A549 (cell line): ENCODE results near the gene P4HA3. TPM values are rescaled to one million over a fixed set of nuclear protein-coding genes. Genes with fewer than 3 reads are reported as not detected.

Source experiments
- ATAC-seq, 2 experiments: fragments of 200-7000 bp in 1 of 2; fragments of >200 bp in 1 of 2; cut with Nextera tagmentation in 1 of 2; cut with Tn5 transposase in 1 of 2; 3 replicates each; pipeline versions ENCODE4 v1.8.0 to v1.9.1; 2018 to 2020; ENCODE audit warnings: mild to moderate bottlenecking in 1 of 2, moderate library complexity in 1 of 2
- CTCF ChIA-PET: fragments of 300-600 bp; sonication (Branson Sonifier 250); formaldehyde crosslinking; extraction: SDS; loops from one replicate; lab custom pipeline; 2021; ENCODE audit warnings: antibody characterized with exemption, inconsistent platforms; lab: Yijun Ruan, JAX
- POLR2A ChIA-PET: fragments of 350-600 bp; formaldehyde crosslinking; extraction: SDS; loops from one replicate; lab custom pipeline; 2021; ENCODE audit warnings: antibody characterized with exemption, inconsistent platforms; lab: Yijun Ruan, JAX
- DNase-seq, 2 experiments: peaks; one replicate each; pipeline versions ENCODE4 v3.0.0 to v3.0.0-alpha.2; 2011 to 2016; ENCODE audit warnings: low read depth in 1 of 2, low spot score in 1 of 2
- FAIRE-seq: peaks from 2 replicates; lab custom pipeline; 2011; peaks lifted over from hg19 to GRCh38; lab: Jason Lieb, UNC
- H3K27ac ChIP-seq, 2 experiments: fragments of >200 bp; sonication (Bioruptor Twin); formaldehyde crosslinking; 3 replicates each; pipeline ENCODE4 v1.5.1; 2016 to 2017
- H3K4me1 ChIP-seq: fragments of >200 bp; sonication (Bioruptor Twin); formaldehyde crosslinking; 3 replicates; pipeline ENCODE4 v1.6.1; 2016
- H3K4me2 ChIP-seq: fragments of >200 bp; sonication (Bioruptor Twin); formaldehyde crosslinking; 3 replicates; pipeline ENCODE4 v1.6.1; 2016
- H3K4me3 ChIP-seq: fragments of >200 bp; sonication (Bioruptor Twin); formaldehyde crosslinking; 3 replicates; pipeline ENCODE4 v1.5.1; 2016
- H3K9me3 ChIP-seq: fragments of >200 bp; sonication (Bioruptor Twin); formaldehyde crosslinking; 3 replicates; pipeline ENCODE4 v1.6.1; 2016
- CHD2 ChIP-seq: fragments of 150-350 bp; IDR thresholded peaks from 2 replicates; pipeline ENCODE4 v1.6.1; 2014; ENCODE audit warnings: low read length; ENCODE audit not compliant: partially characterized antibody
- CHD4 ChIP-seq: fragments of 200-600 bp; sonication (generic); IDR thresholded peaks from 2 replicates; pipeline ENCODE4 v1.6.1; 2016; ENCODE audit warnings: antibody characterized with exemption, mild to moderate bottlenecking, borderline replicate concordance
- EHF ChIP-seq: fragments of 250-450 bp; sonication (Bioruptor Pico); IDR thresholded peaks from 2 replicates; pipeline ENCODE4 v1.5.0; 2020; ENCODE audit warnings: mild to moderate bottlenecking
- ESRRA ChIP-seq: fragments of 150-350 bp; IDR thresholded peaks from 2 replicates; pipeline ENCODE4 v1.6.1; 2014; ENCODE audit warnings: mild to moderate bottlenecking, low read length, borderline replicate concordance
- FOSB ChIP-seq: fragments of 250-450 bp; sonication (Bioruptor Pico); IDR thresholded peaks from 2 replicates; pipeline ENCODE4 v1.5.0; 2020; ENCODE audit warnings: mild to moderate bottlenecking, moderate library complexity
- FOSL2 ChIP-seq, 2 experiments: fragments of 450-650 bp in 1 of 2; fragments of >200 bp in 1 of 2; sonication (Bioruptor Twin) in 1 of 2; formaldehyde crosslinking; IDR thresholded peaks; 2 replicates each; pipeline versions ENCODE4 v1.5.0 to v1.6.1; 2016 to 2020; ENCODE audit warnings: mild to moderate bottlenecking in 1 of 2, moderate library complexity in 1 of 2
- HDAC2 ChIP-seq: fragments of 200-600 bp; sonication (generic); IDR thresholded peaks from 2 replicates; pipeline ENCODE4 v1.6.1; 2016
- HOXA7 ChIP-seq: fragments of 250-450 bp; sonication (Bioruptor Pico); IDR thresholded peaks from 2 replicates; pipeline ENCODE4 v1.5.0; 2020; ENCODE audit warnings: mild to moderate bottlenecking, moderate library complexity
- HOXB13 ChIP-seq: fragments of 250-450 bp; sonication (Bioruptor Pico); IDR thresholded peaks from 2 replicates; pipeline ENCODE4 v1.5.0; 2020; ENCODE audit warnings: low read depth, mild to moderate bottlenecking, moderate library complexity
- JUNB ChIP-seq: fragments of >200 bp; sonication (Bioruptor Twin); formaldehyde crosslinking; IDR thresholded peaks from 2 replicates; pipeline ENCODE4 v1.6.1; 2016
- KDM1A ChIP-seq: fragments of 200-600 bp; sonication (generic); IDR thresholded peaks from 2 replicates; pipeline ENCODE4 v1.6.1; 2016; ENCODE audit warnings: low read depth, mild to moderate bottlenecking
- MAZ ChIP-seq: fragments of 150-350 bp; IDR thresholded peaks from 2 replicates; pipeline ENCODE4 v1.6.1; 2014; ENCODE audit warnings: antibody characterized with exemption, low read depth, low read length, borderline replicate concordance
- NR3C1 ChIP-seq: fragments of >200 bp; sonication (Bioruptor Twin); formaldehyde crosslinking; IDR thresholded peaks from 3 replicates; pipeline ENCODE4 v1.6.1; 2017
- POLR2AphosphoS2 ChIP-seq: conservative IDR thresholded peaks from 2 replicates; pipeline ENCODE4 v1.6.1; 2012; ENCODE audit warnings: low read length, improper control_type of control experiment, inconsistent platforms
- RCOR1 ChIP-seq: fragments of 150-350 bp; IDR thresholded peaks from 2 replicates; pipeline ENCODE4 v1.6.1; 2014; ENCODE audit warnings: antibody characterized with exemption, low read length, low read depth
- REST ChIP-seq: fragments of 200-600 bp; sonication (generic); IDR thresholded peaks from 2 replicates; pipeline ENCODE4 v1.6.1; 2016; ENCODE audit warnings: antibody characterized with exemption, mild to moderate bottlenecking, moderate library complexity
- RFX5 ChIP-seq: fragments of 450-650 bp; IDR thresholded peaks from 2 replicates; pipeline ENCODE4 v1.7.1; 2014; ENCODE audit warnings: antibody characterized with exemption, mild to moderate bottlenecking, moderate library complexity
- ZFP36 ChIP-seq: fragments of 450-650 bp; IDR thresholded peaks from 2 replicates; pipeline ENCODE4 v1.6.1; 2014; ENCODE audit warnings: borderline replicate concordance; ENCODE audit not compliant: partially characterized antibody
- WGBS: methylation state at CpG from one replicate; pipeline ENCODE4 v1.1.6; 2017; ENCODE audit errors: missing lambda C conversion rate; 5-methylcytosine and 5-hydroxymethylcytosine counted together
- polyA plus RNA-seq, 4 experiments: library from polyadenylated mRNA; depleted of rRNA in 3 of 4; stranded (reverse); fragments of >200 nt; fragmentation: RNase III in 1 of 4; extraction: RNeasy Plus Mini Kit Qiagen cat#74134 plus additional on column Dnase treatment in 1 of 4; gene quantifications; 2 replicates in 3 of 4; 3 replicates in 1 of 4; pipeline ENCODE4 v1.2.3, GENCODE V29; 2011 to 2017
- TF ChIP-seq, protein P1 (sequence below): fragments of >200 bp; sonication (Bioruptor Twin); formaldehyde crosslinking; IDR thresholded peaks from 3 replicates; pipeline ENCODE4 v1.6.1; 2016

P4HA3 gene
- polyA plus RNA-seq, 2 of the 4 experiments (the other 2 are of a cell fraction), result 48.1 to 50.4 TPM

DNA sequence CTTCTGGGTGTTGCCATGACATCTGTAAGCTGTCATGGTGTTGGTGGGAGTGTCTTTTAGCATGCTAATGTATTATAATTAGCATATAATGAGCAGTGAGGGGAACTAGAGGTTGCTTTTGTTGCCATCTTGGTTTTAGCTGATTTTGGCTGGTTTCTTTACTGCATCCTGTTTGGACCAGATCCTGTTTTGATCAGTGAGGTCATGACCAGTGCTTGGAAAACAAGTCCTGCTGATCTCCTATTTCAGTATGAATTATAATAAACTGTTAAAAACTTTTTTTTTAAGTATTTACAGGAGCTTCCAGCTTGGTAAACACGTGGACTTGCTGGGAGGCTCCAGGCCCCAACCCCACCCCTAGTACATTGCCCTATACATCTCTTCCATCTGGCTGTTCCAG lies 30.5 kb upstream of the P4HA3 start (continued):
- TF ChIP-seq KDM1A, result no peak
- TF ChIP-seq NR3C1, result no peak
- no peak for TF ChIP-seq HDAC2
- TF ChIP-seq JUNB, result no peak
- TF ChIP-seq FOSL2 (IDR thresholded peaks at IDR 0.05), result no peak
- no peak for TF ChIP-seq FOSL2 (CRISPR knock-in tag; IDR thresholded peaks at IDR 0.05)

DNA sequence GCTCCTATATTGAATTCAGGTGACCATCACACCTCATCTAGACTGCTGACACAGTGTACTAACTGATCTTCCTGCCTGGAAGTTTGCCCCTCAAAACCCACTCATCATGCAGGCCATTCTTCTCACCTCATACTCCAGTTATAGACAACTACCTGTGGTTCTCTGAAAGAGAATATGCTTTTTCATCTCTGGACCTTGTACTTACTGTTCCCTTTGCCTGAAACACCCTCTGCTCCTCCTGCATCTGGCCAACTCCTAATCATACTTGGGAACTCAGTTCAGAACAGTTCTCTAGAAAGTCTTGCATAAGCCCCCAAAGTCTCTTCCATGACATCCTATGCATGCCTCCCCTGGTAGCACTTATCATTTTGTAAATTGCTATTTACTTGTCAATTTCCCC lies 28.2 kb upstream of the P4HA3 start:
- Histone ChIP-seq H3K4me2 (no peak overlapping the region), H3K27ac (no peak overlapping the region), H3K4me3 (no peak overlapping the region), H3K9me3 (no peaks in the 10 kb centered on the region), H3K4me1 (no peaks in the 10 kb centered on the region)
- ChIA-PET CTCF (no interaction called here), POLR2A (no interaction called here)
- FAIRE-seq (no peak), DNase-seq (no peak), ATAC-seq (no peak)
- TF ChIP-seq POLR2AphosphoS2 (no peak), ESRRA (no peak), ZFP36 (no peak), CHD2 (no peak), HOXB13 (CRISPR knock-in tag) (no peak)

GRCh38 chr11:74338963-74339362 lies 27.5 kb upstream of the P4HA3 start:
- H3K27ac ChIP-seq, result no peak overlapping the region
- FAIRE-seq (no peak), ATAC-seq (no peak), DNase-seq (no peak)
- no peak overlapping the region for H3K4me3 ChIP-seq
- ChIA-PET POLR2A (no interaction called here), CTCF (no interaction called here)
- no peaks in the 10 kb centered on the region for H3K4me1 ChIP-seq
- H3K9me3 ChIP-seq, result no peaks in the 10 kb centered on the region
- TF ChIP-seq HDAC2 (no peak), HOXA7 (no peak), POLR2AphosphoS2 (no peak)
- TF ChIP-seq, protein P1, sequence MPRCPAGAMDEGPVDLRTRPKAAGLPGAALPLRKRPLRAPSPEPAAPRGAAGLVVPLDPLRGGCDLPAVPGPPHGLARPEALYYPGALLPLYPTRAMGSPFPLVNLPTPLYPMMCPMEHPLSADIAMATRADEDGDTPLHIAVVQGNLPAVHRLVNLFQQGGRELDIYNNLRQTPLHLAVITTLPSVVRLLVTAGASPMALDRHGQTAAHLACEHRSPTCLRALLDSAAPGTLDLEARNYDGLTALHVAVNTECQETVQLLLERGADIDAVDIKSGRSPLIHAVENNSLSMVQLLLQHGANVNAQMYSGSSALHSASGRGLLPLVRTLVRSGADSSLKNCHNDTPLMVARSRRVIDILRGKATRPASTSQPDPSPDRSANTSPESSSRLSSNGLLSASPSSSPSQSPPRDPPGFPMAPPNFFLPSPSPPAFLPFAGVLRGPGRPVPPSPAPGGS, result no peak
- WGBS, result 83% methylated on average over 6 of the region's 6 CpGs
- no peak overlapping the region for H3K4me2 ChIP-seq

GRCh38 chr11:74333193-74333592 lies 21.8 kb upstream of the P4HA3 start:
- Histone ChIP-seq H3K9me3 (no peaks in the 10 kb centered on the region), H3K4me1 (peaks cover 18% of the 10 kb centered on the region), H3K27ac (no peak overlapping the region), H3K4me2 (no peak overlapping the region), H3K4me3 (no peak overlapping the region)
- CTCF ChIA-PET, result interaction anchor here (4.0 kb wide), 1 partner anchor 78 kb away, joined by 20 read pairs; no protein-coding TSS in a partner anchor
- POLR2A ChIA-PET, result no interaction called here
- no peak for TF ChIP-seq FOSB (CRISPR knock-in tag)
- no peak for TF ChIP-seq MAZ
- TF ChIP-seq EHF (CRISPR knock-in tag), result no peak
- TF ChIP-seq RCOR1, result no peak
- no peak for TF ChIP-seq RFX5
- no peak for TF ChIP-seq CHD4
- no peak for TF ChIP-seq CHD2
- TF ChIP-seq REST, result no peak
- DNase-seq (no peak), FAIRE-seq (no peak), ATAC-seq (no peak)
- 90% methylated on average over 1 of the region's 1 CpG for WGBS
